HepG2 (cell line): ENCODE data around the gene RIPOR1. TPM values are rescaled to one million over a fixed set of nuclear protein-coding genes. Genes with fewer than 3 reads are reported as not detected.
A peak's percentile ranks its signal among the peaks of the same experiment; 100 is the strongest.

ENCODE experiments used
- DR1 ChIP-seq: sonication (generic); formaldehyde crosslinking; IDR thresholded peaks from 2 replicates; pipeline ENCODE4 v1.8.0; 2021; ENCODE audit warnings: mild to moderate bottlenecking, missing genetic modification reagents, inconsistent platforms
- FOXP4 ChIP-seq: sonication (generic); formaldehyde crosslinking; IDR thresholded peaks from 2 replicates; pipeline ENCODE4 v1.4.0; 2020; ENCODE audit warnings: missing genetic modification reagents
- HDAC2 ChIP-seq: sonication (generic); formaldehyde crosslinking; IDR thresholded peaks from 2 replicates; pipeline ENCODE4 v1.4.0; 2020; ENCODE audit warnings: missing genetic modification reagents
- HMGA1 ChIP-seq: sonication (generic); formaldehyde crosslinking; conservative IDR thresholded peaks from 2 replicates; pipeline ENCODE4 v1.4.0; 2020; ENCODE audit warnings: missing genetic modification reagents
- MED13 ChIP-seq: sonication (generic); formaldehyde crosslinking; IDR thresholded peaks from 2 replicates; pipeline ENCODE4 v1.5.0; 2020; ENCODE audit warnings: missing genetic modification reagents
- NBN ChIP-seq: fragments of 450-650 bp; conservative IDR thresholded peaks from 2 replicates; pipeline ENCODE4 v1.6.1; 2017
- NFKB2 ChIP-seq: sonication (generic); formaldehyde crosslinking; IDR thresholded peaks from 2 replicates; pipeline ENCODE4 v1.4.0; 2020; ENCODE audit warnings: missing genetic modification reagents, borderline replicate concordance
- NONO ChIP-seq, 2 experiments: fragments of 450-650 bp in 1 of 2; sonication (generic) in 1 of 2; formaldehyde crosslinking in 1 of 2; IDR thresholded peaks in 1 of 2; conservative IDR thresholded peaks in 1 of 2; 2 replicates each; pipeline versions ENCODE4 v1.6.1 to v1.8.0; 2017 to 2022; ENCODE audit warnings: mild to moderate bottlenecking in 1 of 2, missing genetic modification reagents in 1 of 2, moderate library complexity in 1 of 2
- PAXIP1 ChIP-seq: sonication (generic); formaldehyde crosslinking; conservative IDR thresholded peaks from 2 replicates; pipeline ENCODE4 v1.4.0; 2020; ENCODE audit warnings: mild to moderate bottlenecking, missing genetic modification reagents, moderate library complexity
- RAD51 ChIP-seq: fragments of 450-650 bp; IDR thresholded peaks from 2 replicates; pipeline ENCODE4 v1.6.1; 2016; ENCODE audit warnings: borderline replicate concordance
- TCF12 ChIP-seq, 2 experiments: fragments of 450-650 bp in 1 of 2; sonication (generic) in 1 of 2; formaldehyde crosslinking in 1 of 2; IDR thresholded peaks; 2 replicates each; pipeline versions ENCODE4 v1.6.1 to v1.8.0; 2017 to 2022; ENCODE audit warnings: antibody characterized with exemption in 1 of 2, mild to moderate bottlenecking in 1 of 2, missing genetic modification reagents in 1 of 2, moderate library complexity in 1 of 2
- TGIF2 ChIP-seq: IDR thresholded peaks from 2 replicates; pipeline ENCODE4 v1.6.1; 2016; ENCODE audit warnings: control low read depth, missing compliant biosample characterization
- UBTF ChIP-seq: sonication (generic); formaldehyde crosslinking; IDR thresholded peaks from 2 replicates; pipeline ENCODE4 v1.4.0; 2020; ENCODE audit warnings: mild to moderate bottlenecking, missing genetic modification reagents
- ZNF224 ChIP-seq: sonication (generic); formaldehyde crosslinking; IDR thresholded peaks from 2 replicates; pipeline ENCODE4 v1.5.0; 2020; ENCODE audit warnings: mild to moderate bottlenecking, missing genetic modification reagents
- ZNF253 ChIP-seq: sonication (generic); formaldehyde crosslinking; IDR thresholded peaks from 2 replicates; pipeline ENCODE4 v1.8.0; 2022; ENCODE audit warnings: mild to moderate bottlenecking, missing genetic modification reagents, borderline replicate concordance
- ZNF484 ChIP-seq: sonication (generic); formaldehyde crosslinking; IDR thresholded peaks from 2 replicates; pipeline ENCODE4 v1.5.1; 2020; ENCODE audit warnings: mild to moderate bottlenecking, low read depth, missing genetic modification reagents, borderline replicate concordance
- ZNF547 ChIP-seq: sonication (generic); formaldehyde crosslinking; IDR thresholded peaks from 2 replicates; pipeline ENCODE4 v1.5.1; 2020; ENCODE audit warnings: mild to moderate bottlenecking, missing genetic modification reagents
- ZNF577 ChIP-seq: sonication (generic); formaldehyde crosslinking; IDR thresholded peaks from 2 replicates; pipeline ENCODE4 v1.4.0; 2020; ENCODE audit warnings: mild to moderate bottlenecking, low read depth, missing genetic modification reagents, borderline replicate concordance
- ZNF660 ChIP-seq: sonication (generic); formaldehyde crosslinking; IDR thresholded peaks from 2 replicates; pipeline ENCODE4 v1.5.1; 2020; ENCODE audit warnings: mild to moderate bottlenecking, low read depth, missing genetic modification reagents, borderline replicate concordance
- polyA plus RNA-seq, 8 experiments: library from polyadenylated mRNA; depleted of rRNA in 3 of 8; stranded (reverse) in 7 of 8; unstranded in 1 of 8; fragments of >200 nt; fragmentation: Illumina TruSeq in 4 of 8; extraction: Trizol in 4 of 8; gene quantifications; 2 replicates each; pipeline versions ENCODE4 v1.2.1 to v1.2.3, GENCODE V29; 2011 to 2016; ENCODE audit warnings: low read depth in 4 of 8, missing spikeins in 1 of 8, mixed read lengths in 1 of 8; ENCODE audit not compliant: insufficient read depth in 1 of 8
- total RNA-seq, 5 experiments: library from RNA; depleted of rRNA; stranded (reverse); fragments of >200 nt; fragmentation: Illumina TruSeq; extraction: Trizol; gene quantifications; 2 replicates each; pipeline ENCODE4 v1.2.3, GENCODE V29; 2016; ENCODE audit warnings: low read depth in 1 of 5

Gene RIPOR1
- total and polyA plus RNA-seq, 2 of the 13 experiments (the other 11 are each of a cell fraction or from before 2014, with no cell fraction given) = 4.6 to 8.1 TPM

GRCh38 chr16:67521095-67521804 is 7.4 kb upstream of the RIPOR1 start (continued):
- TF ChIP-seq PAXIP1 (CRISPR knock-in tag) (peak; percentile 47), ZNF253 (CRISPR knock-in tag) (no peak), RAD51 (no peak), NFKB2 (CRISPR knock-in tag) (peak; percentile 87; the same call in 1 of the 2 replicates), NBN (no peak), ZNF224 (CRISPR knock-in tag) (no peak), TGIF2 (0 out of 2 replicates have a peak, but pooled peaks have one; percentile 51), NONO (IDR thresholded peaks at IDR 0.05) (no peak), NONO (CRISPR knock-in tag; conservative IDR thresholded peaks at IDR 0.05) (peak; percentile 41; the same call in 1 of the 2 replicates), FOXP4 (CRISPR knock-in tag) (peak; percentile 71; the same call in 1 of the 2 replicates), ZNF547 (no peak), UBTF (CRISPR knock-in tag) (peak; percentile 76), ZNF660 (CRISPR knock-in tag) (no peak), MED13 (CRISPR knock-in tag) (no peak), DR1 (CRISPR knock-in tag) (no peak), HMGA1 (CRISPR knock-in tag) (no peak), HDAC2 (CRISPR knock-in tag) (peak; percentile 60; the same call in 1 of the 2 replicates), TCF12 (IDR thresholded peaks at IDR 0.05) (no peak), TCF12 (CRISPR knock-in tag; IDR thresholded peaks at IDR 0.05) (no peak), ZNF577 (CRISPR knock-in tag) (no peak), ZNF484 (no peak)
